ENCODE measurements around the gene HK1.

Gene HK1

GRCh38 chr10:69408318-69409175 lies 130.3 kb downstream of the HK1 start:
- peak; percentile 69 for DNase-seq

DNA sequence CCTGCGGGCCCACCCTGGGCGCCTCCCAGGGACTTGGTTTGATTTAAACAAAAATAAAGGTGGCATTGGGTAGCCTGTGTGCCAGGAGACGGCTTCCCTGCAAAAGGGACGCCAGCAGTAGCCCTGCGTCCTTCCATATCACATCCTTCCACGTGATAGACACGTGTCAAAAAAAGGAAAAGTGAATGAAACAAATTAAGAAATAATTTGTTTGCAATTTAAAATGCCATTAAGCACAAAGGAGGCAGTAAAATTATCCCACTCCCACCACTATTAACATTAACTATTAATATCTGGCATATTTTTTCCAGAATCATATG lies 130.8 kb downstream of the HK1 start:
- DNase-seq = no peak

- DNase-seq = no peak
Observed at GRCh38 chr10:69409968-69410367, 131.7 kb downstream of the HK1 start.

DNA sequence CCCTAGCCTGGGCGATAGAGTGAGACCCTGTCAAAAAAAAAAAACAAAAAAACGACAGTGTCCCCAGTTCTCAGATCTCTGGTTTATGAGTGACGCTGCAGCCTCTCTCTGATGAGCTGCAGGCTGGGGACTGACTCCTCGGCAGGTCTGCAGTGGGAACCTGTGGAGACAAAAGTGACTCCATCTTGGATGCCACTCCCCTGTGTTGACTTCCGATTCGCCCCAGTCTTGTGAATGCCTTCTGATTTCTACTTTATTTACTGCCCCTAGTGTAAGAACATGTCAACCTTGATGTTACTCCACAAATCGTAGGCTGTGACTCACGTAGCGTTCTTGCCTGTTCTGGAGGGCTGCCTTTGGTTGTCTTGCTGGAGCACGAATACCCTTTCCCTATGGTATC lies 132.2 kb downstream of the HK1 start:
- DNase-seq = no peak

GRCh38 chr10:69411476-69411875 lies 133.2 kb downstream of the HK1 start:
- no peak for DNase-seq

DNA sequence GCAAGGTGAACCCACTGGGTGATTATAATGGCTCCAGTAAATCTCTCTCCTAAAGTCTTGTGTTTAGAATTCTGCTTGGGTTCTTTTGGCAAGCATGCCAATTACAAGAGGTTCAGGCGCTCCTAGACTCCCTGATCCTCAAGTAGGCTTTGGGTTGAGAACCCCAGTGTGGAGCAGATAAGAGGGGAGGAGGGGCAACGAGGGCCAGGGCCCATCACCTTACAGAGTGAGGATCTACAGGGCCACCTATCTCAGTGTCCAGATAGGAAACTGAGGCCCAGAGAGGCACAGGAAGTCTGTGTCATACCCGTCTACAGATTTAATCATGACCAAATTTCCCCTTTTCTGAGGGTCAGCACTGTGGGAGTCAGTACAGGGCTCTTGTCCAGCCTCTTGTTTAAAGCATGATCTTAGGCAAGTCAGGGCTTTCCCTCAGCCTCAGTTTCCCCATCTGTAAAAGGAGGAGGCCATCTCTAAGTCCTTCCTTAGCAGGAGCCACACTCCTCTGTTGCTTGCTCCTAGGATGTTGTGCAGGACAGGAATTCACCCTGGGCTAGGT lies 134.0 kb downstream of the HK1 start:
- DNase-seq = no peak

DNA sequence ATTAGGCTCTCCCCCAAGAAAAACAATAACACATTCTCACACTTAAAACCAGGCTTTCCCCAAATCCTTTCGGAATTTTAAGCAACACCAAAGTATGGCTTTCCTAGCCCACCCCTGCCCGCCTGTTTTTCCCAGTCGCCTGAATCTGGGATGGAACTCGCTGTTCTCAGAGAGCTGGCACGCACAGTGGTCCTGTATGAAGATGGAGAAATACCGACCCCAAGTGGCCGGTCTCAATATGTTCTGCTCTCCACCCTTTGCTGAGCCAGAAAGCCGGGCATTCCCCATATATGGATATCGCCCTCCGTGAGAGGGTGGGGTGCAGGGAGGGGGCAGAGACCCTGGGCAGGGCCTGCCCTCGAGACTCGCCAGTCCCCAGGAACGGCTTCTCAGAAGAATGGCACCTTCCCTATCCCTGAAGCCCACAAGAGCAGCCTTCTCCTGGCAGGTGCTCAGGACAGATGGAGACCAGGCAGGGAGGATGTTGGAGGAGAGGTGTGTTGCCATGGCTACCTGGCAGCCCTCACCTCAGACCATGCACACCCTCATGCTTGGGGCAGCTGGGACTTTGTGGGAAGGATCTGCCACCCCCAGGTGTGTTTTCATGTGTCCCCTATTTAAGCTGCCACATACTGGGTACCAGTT lies 135.0 kb downstream of the HK1 start:
- no peak for DNase-seq

GRCh38 chr10:69414036-69415018 lies 136.0 kb downstream of the HK1 start:
- no peak for DNase-seq

GRCh38 chr10:69415049-69415448 lies 136.8 kb downstream of the HK1 start:
- DNase-seq = no peak

GRCh38 chr10:69415951-69416350 lies 137.7 kb downstream of the HK1 start:
- DNase-seq = no peak

- DNase-seq = no peak
Observed at GRCh38 chr10:69416695-69417094, 138.4 kb downstream of the HK1 start, which contains the start of gene TACR2. TSS of gene TACR2 (minus strand) at chr10:69416918. CDS start at chr10:69416323, 595 bp downstream.

DNA sequence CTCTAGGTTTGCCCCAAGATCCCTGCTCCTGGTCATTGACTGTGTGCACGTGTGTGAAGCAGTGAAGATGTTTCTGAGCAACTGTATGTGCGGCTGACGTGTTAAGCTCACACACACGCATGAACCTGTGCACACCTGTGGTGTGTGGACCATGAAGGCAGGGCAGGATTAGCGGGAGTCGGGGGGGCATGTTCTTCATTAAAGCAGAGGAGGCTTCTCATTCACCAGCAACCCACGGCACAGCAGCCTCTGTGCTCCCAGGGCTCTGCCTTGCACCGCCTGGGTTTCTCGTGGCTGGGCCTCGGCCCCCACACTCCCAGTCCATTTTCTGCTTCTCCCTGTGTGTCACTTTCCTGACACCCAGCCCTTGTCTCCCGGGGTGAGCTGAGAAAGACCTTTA lies 139.2 kb downstream of the HK1 start:
- DNase-seq = no peak

DNA sequence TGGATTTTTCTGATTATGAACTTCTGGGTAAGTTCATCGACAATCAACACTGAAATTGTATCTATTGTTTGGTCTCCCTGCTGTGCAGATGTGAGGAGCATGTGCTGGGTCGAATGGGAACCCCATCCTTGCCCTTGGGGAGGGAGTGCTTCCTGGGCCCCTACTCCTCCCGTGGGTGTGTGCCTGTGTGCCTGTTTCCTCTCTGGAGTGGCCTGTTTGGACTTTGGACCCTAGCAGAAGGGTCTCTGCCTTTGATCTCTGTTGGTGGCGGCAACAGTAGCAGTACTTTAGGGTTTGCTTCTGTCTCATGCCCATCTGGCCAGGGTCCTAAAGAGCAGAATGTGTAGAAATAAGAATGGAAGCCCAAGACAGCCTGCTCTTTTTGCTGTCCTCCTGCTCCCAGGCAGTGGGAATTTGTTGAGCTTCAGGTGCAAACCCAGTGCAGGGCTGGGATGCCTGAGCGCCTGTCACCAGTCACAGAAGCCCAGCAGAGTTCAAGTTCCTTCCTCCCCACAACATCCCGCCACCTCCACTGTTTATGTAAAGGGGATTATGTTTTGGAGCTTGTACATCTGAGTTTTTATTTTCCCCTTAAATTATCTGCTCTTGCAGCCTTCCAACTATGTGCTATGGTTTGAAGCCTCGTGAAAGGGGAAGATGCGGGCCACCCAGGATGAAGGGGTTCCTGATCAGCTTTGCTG lies 139.9 kb downstream of the HK1 start:
- DNase-seq = no peak

DNA sequence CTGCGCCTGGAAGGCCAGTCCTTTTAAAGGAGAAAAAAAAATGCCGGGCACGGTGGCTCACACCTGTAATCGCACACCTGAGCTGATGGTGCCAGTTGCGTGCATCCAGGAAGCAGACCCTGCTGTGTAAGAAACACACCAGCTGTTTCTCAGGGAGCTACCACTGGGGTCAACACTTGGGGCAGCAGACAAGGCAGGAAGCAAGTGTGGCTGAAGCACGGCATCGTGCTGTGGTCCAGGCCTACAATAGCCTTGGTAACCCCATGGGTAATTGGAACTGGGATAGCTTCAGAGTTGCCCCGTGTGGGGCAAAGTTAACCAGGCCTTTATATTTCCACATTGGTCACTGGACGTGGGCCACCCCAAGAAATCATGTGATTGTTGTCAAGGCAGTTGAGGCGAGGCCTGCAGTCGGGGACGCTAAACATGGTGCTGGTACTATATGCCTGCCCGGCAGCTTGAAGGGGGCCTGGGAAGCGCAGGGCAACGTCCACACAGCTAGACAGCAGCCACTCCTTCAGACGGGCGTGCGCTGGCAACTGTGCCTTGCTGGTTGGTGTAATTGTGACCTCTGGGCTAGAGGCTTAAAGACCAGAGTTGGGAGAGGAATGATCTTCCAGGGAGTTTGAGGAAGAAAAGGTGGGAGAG lies 140.9 kb downstream of the HK1 start:
- no peak for DNase-seq

- no peak for DNase-seq
Observed at GRCh38 chr10:69419744-69420126, 141.4 kb downstream of the HK1 start.

- DNase-seq = no peak
Observed at GRCh38 chr10:69421611-69422308, 143.5 kb downstream of the HK1 start.

GRCh38 chr10:69422676-69423075 lies 144.4 kb downstream of the HK1 start:
- DNase-seq = no peak

DNA sequence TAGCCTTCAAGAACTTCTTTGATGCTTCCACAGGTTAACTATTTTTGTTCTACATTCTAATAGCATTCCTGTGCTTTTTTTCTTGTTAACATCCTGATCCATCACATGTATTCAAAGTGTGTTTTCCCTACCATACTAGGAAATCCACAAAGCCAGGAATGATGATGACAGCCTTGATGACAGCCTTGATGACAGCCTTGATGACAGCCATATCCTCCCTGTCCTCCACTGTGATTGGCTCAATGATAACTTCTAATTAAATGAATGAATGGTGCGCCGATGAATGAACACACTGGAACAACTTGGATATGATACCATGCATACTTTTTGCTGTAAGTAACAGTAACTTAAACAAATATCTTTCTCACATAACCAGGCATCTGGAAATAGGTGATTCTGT lies 146.7 kb downstream of the HK1 start:
- DNase-seq = no peak

- no peak for DNase-seq
Observed at GRCh38 chr10:69425511-69426298, 147.4 kb downstream of the HK1 start.

DNA sequence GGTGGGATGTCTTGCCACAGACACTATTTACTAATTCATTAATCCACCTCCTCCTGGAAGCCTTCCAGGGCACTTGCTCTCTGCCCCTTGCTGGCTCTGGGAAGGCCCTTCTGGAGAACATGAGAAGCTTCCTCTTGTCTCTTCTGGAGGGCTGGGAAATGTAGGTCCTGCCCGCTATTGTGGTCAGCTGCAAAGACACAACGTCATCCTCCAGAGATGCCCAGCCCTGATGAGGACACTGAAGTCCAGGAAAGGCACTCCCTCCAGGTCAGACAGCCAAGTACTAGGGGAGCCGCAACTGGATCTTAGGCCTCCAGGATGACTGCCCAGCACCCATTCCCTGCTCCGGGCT lies 148.1 kb downstream of the HK1 start:
- no peak for DNase-seq

GRCh38 chr10:69428165-69428564 lies 149.9 kb downstream of the HK1 start:
- no peak for DNase-seq
